ENCODE results near the gene ZPBP. TPM values are rescaled to one million over a fixed set of nuclear protein-coding genes. Genes with fewer than 3 reads are reported as not detected.

The ZPBP gene
- total and polyA plus RNA-seq, 2 donors (not counting 3 experiments of a cell fraction or from before 2014, with no cell fraction given), result not detected

DNA sequence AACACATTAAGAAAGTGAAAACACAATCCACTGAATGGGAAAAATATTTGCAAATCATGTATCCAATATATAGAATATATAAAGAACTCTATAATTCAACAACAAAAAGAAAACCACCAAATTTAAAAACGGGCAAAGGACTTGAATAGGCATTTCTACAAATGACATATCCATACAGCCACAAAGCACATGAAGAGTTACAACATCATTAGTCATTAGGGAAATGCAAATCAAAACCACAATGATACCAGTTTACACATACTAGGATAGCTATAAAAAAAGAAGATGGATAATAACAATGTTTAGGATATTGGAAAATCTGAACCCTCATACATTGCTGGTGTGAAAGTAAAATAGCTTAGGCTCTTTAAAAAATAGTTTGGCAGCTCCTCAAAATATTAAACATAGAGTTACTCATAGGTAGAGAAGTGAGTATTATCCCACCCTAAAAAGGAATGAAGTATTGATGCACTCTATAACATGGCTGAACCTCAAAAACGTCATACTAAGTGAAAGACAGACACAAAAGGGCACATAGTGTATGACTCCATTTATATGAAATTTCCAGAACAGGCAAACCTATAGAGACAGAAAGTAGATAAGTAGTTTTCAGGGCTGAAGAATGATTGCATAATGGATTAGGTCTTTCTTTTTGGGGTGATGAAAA is 4.5 kb downstream of the ZPBP start:
- intact Hi-C loops (cut with micrococcal nuclease) (no loop called here), dilution Hi-C loops (cut with MboI; ENCODE audit: extremely low pct_ligation_motif_present, low sequenced_read_pairs) (no loop called here)
- Histone ChIP-seq H3K4me3 (replicated peaks in 1 of 3; ENCODE audit: insufficient read depth in 1 of 3, low read depth in 1 of 3, low read length in 3 of 3) (no peak overlapping the region), H3K27me3 (ENCODE audit: control insufficient read depth in 2 of 2, insufficient read depth in 2 of 2, low read length in 2 of 2) (no peaks in the 10 kb centered on the region), H3K4me1 (ENCODE audit: control insufficient read depth, extremely low read depth, insufficient read depth, low read length) (peaks cover 3% of the 10 kb centered on the region), H3K36me3 (ENCODE audit: control insufficient read depth in 2 of 2, extremely low read depth in 1 of 2, insufficient read depth in 2 of 2, low read length in 2 of 2) (no peaks in the 10 kb centered on the region), H4K20me1 (replicated peaks; ENCODE audit: control insufficient read depth, extremely low read depth, insufficient read depth, low read length) (no peaks in the 10 kb centered on the region), H3K79me2 (ENCODE audit: control insufficient read depth, insufficient read depth, low read length) (no peaks in the 10 kb centered on the region), H3K9ac (replicated peaks; ENCODE audit: extremely low read depth, insufficient read depth, low read length) (no peak overlapping the region), H3K9me1 (replicated peaks; ENCODE audit: control insufficient read depth, extremely low read depth, insufficient read depth, low read length) (no peaks in the 10 kb centered on the region), H2AFZ (ENCODE audit: low read depth, low read length) (no peak overlapping the region), H3K27ac (ENCODE audit: insufficient read depth, low read depth, low read length) (no peak overlapping the region), H3K4me2 (ENCODE audit: insufficient read depth, low read length) (no peak overlapping the region), H3K9me3 (replicated peaks; ENCODE audit: control insufficient read depth, insufficient read depth, low read length) (no peaks in the 10 kb centered on the region)
- TF ChIP-seq MYC (IDR thresholded peaks at IDR 0.05; ENCODE audit: low read depth, low read length) (no peak), FOS (IDR thresholded peaks at IDR 0.05; ENCODE audit: borderline replicate concordance, insufficient read depth, low read length) (no peak), POLR2AphosphoS5 (IDR thresholded peaks at IDR 0.05; ENCODE audit: insufficient read depth, low read depth, low read length) (no peak), POLR2A (IDR thresholded peaks at IDR 0.05; ENCODE audit: low read depth, low read length) (no peak), JUN (IDR thresholded peaks at IDR 0.05; ENCODE audit: borderline replicate concordance, insufficient read depth, insufficient read length, low read depth) (no peak), GATA2 (IDR thresholded peaks at IDR 0.05; ENCODE audit: insufficient read depth, insufficient read length, low read depth, low read length) (no peak), EZH2 (IDR thresholded peaks at IDR 0.05; ENCODE audit: borderline replicate concordance, low read depth, low read length, severe bottlenecking) (no peak)
- TF ChIP-seq, protein P1, sequence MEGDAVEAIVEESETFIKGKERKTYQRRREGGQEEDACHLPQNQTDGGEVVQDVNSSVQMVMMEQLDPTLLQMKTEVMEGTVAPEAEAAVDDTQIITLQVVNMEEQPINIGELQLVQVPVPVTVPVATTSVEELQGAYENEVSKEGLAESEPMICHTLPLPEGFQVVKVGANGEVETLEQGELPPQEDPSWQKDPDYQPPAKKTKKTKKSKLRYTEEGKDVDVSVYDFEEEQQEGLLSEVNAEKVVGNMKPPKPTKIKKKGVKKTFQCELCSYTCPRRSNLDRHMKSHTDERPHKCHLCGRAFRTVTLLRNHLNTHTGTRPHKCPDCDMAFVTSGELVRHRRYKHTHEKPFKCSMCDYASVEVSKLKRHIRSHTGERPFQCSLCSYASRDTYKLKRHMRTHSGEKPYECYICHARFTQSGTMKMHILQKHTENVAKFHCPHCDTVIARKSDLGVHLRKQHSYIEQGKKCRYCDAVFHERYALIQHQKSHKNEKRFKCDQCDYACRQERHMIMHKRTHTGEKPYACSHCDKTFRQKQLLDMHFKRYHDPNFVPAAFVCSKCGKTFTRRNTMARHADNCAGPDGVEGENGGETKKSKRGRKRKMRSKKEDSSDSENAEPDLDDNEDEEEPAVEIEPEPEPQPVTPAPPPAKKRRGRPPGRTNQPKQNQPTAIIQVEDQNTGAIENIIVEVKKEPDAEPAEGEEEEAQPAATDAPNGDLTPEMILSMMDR (IDR thresholded peaks at IDR 0.05; ENCODE audit: extremely low read depth in 1 of 2, insufficient read depth in 1 of 2, low read depth in 1 of 2, low read length in 2 of 2), result no peak
- TF ChIP-seq, protein P2, sequence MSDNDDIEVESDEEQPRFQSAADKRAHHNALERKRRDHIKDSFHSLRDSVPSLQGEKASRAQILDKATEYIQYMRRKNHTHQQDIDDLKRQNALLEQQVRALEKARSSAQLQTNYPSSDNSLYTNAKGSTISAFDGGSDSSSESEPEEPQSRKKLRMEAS (IDR thresholded peaks at IDR 0.05; ENCODE audit: insufficient read depth, insufficient read length), result no peak
- BruUV-seq (replicated peaks), result no TSS peak
- CTCF ChIA-PET, result no interaction called here
- FAIRE-seq (no peak), DNase-seq (ENCODE audit: low read depth, low spot score) (no peak)
- POLR2A ChIA-PET, result no interaction called here

All from endothelial cell of umbilical vein (primary cell).